Measurements from ENCODE around the gene TFEB.
"Not testable (repeated sequence)": the region's sequence is repeated elsewhere in the genome, so short reads cannot be mapped to it uniquely, and the experiment has no call there.

TFEB gene

DNA sequence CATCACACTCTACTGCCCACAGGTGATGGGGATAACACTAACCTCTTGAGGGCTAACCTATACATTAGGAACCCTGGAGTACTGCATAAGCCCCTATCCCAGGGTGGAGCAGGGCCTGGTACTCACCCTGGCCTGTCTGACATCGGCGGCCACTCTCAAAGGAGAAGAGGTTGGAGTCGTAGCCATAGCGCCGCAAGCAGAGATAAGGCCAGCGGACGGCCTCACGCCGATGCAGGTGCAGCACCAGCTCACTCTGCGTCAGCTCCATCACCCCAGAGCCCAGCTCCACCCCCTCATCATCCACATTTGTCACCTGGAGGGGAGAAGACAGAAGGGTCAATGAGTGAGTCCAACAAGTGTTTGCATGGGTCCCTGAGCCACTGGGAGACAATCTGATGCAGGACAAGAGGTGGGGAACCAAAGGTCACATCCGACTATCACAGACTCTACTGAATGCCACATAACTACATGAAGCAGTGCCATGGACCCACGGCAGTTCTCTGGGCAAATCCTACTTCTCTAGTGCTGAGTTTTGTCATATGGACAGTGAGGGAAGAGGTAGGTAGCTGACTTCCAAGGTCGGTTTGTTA lies 40.0 kb upstream of the TFEB start:
- Histone ChIP-seq H3K9ac (ENCODE audit: low read length) (no peak overlapping the region), H3K36me3 (ENCODE audit: insufficient read depth, low read length) (peaks cover 49% of the 10 kb centered on the region), H3K4me1 (ENCODE audit: insufficient read depth, low read length) (peaks cover 10% of the 10 kb centered on the region), H3K9me3 (ENCODE audit: low read length) (no peaks in the 10 kb centered on the region), H3K27me3 (ENCODE audit: control insufficient read depth in 1 of 2, insufficient read depth in 2 of 2, low read length in 2 of 2) (no peaks in the 10 kb centered on the region), H3K4me3 (ENCODE audit: low read depth in 1 of 2, low read length in 2 of 2) (no peak overlapping the region), H3K27ac (ENCODE audit: low read depth, low read length) (no peak overlapping the region)

DNA sequence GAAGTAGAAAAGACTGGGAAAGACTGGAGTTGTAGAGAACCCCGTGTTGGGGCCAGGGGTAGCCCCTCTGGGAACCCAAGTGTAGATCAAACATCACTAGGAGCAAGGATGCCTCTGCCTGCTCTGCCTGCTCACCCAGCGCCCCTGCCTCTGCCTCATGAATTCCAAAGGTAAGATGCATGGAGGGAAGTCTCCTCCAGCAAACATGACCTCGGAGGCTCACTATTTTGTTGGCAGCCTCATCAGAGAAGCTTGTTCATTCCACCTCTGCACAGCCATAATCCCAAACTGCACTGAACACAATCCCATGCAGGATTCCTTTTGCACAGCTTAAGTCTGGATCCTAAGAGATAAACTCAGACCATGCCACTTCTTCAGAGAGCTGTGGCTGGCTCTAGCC lies 39.4 kb upstream of the TFEB start:
- no peaks in the 10 kb centered on the region for H3K9me3 ChIP-seq (ENCODE audit: low read length)
- H3K4me1 ChIP-seq (ENCODE audit: insufficient read depth, low read length), result peaks cover 10% of the 10 kb centered on the region
- peaks cover 49% of the 10 kb centered on the region for H3K36me3 ChIP-seq (ENCODE audit: insufficient read depth, low read length)
- H3K27ac ChIP-seq (ENCODE audit: low read depth, low read length), result no peak overlapping the region
- no peak overlapping the region for H3K9ac ChIP-seq (ENCODE audit: low read length)
- H3K4me3 ChIP-seq (ENCODE audit: low read depth in 1 of 2, low read length in 2 of 2), result no peak overlapping the region
- no peaks in the 10 kb centered on the region for H3K27me3 ChIP-seq (ENCODE audit: control insufficient read depth in 1 of 2, insufficient read depth in 2 of 2, low read length in 2 of 2)

DNA sequence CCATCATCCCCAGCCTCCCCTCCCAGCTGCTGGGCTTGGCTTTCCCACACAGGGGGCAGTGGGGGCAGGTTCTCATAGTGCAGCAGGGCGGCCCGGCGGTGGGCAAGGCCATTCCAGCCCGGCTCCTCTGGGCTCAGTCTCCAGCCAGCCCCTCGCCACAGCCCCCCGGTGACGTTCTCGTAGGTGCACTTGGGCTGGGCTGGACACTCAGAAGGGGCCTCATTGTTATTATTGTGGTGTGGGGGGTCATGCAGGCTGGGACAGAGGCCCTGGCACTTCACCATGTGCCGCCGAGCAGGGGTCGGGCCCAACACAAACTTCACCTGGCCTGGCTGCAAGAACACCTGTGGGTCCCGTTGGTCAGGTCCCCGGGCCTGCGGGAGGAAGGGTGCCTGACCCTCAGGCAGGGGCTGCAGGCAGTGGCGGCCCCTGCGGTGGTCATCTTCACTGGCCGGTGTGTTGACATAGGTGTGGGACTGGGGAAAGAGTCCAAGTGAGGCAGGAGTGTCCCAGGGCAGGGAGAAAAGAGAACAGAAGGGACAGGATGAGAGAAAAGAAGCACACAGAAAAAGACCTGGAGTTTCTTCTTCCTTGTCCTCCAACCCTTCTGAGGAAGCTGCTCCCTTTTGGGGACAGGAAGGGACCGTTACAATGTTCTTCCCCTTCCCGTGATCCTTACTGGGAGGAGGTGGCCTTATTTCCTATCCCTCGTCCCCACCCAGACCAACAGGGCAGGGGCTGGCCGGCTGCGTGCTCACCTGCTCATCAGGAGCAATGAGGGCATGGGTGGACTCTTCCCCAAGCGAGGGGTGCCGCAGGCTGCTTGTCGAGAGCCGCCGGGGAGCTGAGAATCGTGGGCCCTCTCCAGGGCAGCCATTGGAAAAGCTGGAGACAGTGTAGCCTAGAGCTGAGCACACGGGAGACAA lies 35.9 kb upstream of the TFEB start:
- H3K9me3 ChIP-seq (ENCODE audit: low read length), result no peaks in the 10 kb centered on the region
- no peak overlapping the region for H3K27ac ChIP-seq (ENCODE audit: low read depth, low read length)
- no peaks in the 10 kb centered on the region for H3K27me3 ChIP-seq (ENCODE audit: control insufficient read depth in 1 of 2, insufficient read depth in 2 of 2, low read length in 2 of 2)
- no peak overlapping the region for H3K9ac ChIP-seq (ENCODE audit: low read length)
- H3K4me1 ChIP-seq (ENCODE audit: insufficient read depth, low read length), result peaks cover 11% of the 10 kb centered on the region
- no peak overlapping the region for H3K4me3 ChIP-seq (ENCODE audit: low read depth in 1 of 2, low read length in 2 of 2)
- H3K36me3 ChIP-seq (ENCODE audit: insufficient read depth, low read length), result peaks cover 49% of the 10 kb centered on the region

DNA sequence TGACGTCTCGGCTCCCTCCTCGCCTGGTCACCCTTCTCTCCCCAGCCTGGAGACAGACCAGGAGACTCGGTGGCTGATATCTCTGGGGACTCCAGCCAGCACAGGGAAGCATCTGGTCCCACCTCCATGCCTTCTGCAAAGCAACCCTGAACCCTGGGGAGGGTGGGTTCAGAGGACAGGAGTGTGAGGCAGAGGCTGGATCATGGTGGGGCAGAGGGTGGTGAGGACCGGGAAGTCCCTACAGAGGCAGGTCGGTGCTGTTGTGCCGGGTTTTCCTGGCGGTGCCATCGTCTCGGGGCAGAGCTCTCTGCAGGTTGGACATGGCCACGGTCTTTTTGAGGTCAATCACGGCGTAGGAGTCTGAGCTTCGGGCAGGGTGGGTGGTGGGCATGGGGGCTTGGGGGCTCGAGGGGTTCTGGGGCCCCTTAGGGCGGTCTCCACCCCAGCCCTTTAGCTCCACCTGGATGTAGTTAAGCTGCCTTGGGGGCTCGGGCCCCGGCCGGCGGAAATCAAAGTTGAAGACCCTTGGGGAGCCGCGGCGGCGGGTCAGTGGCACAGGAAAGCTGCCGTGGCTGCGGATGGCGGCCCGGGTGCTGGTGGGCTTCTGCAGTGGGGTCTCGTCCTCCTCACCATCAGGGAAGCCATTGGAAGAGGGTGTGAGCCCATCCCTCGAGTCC lies 35.1 kb upstream of the TFEB start:
- no peaks in the 10 kb centered on the region for H3K9me3 ChIP-seq (ENCODE audit: low read length)
- H3K9ac ChIP-seq (ENCODE audit: low read length), result no peak overlapping the region
- no peak overlapping the region for H3K27ac ChIP-seq (ENCODE audit: low read depth, low read length)
- no peaks in the 10 kb centered on the region for H3K27me3 ChIP-seq (ENCODE audit: control insufficient read depth in 1 of 2, insufficient read depth in 2 of 2, low read length in 2 of 2)
- H3K4me3 ChIP-seq (ENCODE audit: low read depth in 1 of 2, low read length in 2 of 2), result no peak overlapping the region
- peaks cover 44% of the 10 kb centered on the region for H3K36me3 ChIP-seq (ENCODE audit: insufficient read depth, low read length)
- peaks cover 11% of the 10 kb centered on the region for H3K4me1 ChIP-seq (ENCODE audit: insufficient read depth, low read length)

DNA sequence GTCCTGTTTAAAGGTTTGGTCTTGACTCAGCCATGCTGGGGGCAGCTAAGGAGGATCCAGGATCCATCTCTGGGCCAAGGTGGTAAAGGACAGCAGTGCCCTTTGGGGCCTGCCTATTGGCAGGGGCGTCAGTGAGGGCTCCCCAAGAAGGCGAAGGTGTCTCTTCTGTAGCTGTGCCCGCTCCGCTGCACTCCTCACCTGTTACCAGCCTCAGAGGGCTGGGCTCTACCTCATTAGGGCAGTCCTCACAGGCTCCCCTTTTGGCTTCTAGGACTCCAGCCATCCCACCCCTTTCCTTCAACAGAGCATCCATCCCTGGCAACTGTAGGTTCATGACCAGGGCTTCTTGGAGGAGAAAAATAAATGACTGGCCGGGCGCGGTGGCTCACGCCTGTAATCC lies 34.0 kb upstream of the TFEB start:
- peaks cover 33% of the 10 kb centered on the region for H3K36me3 ChIP-seq (ENCODE audit: insufficient read depth, low read length)
- H3K9ac ChIP-seq (ENCODE audit: low read length), result no peak overlapping the region
- no peak overlapping the region for H3K27ac ChIP-seq (ENCODE audit: low read depth, low read length)
- no peaks in the 10 kb centered on the region for H3K9me3 ChIP-seq (ENCODE audit: low read length)
- H3K27me3 ChIP-seq (ENCODE audit: control insufficient read depth in 1 of 2, insufficient read depth in 2 of 2, low read length in 2 of 2), result no peaks in the 10 kb centered on the region
- peaks cover 11% of the 10 kb centered on the region for H3K4me1 ChIP-seq (ENCODE audit: insufficient read depth, low read length)
- H3K4me3 ChIP-seq (ENCODE audit: low read depth in 1 of 2, low read length in 2 of 2), result no peak overlapping the region

DNA sequence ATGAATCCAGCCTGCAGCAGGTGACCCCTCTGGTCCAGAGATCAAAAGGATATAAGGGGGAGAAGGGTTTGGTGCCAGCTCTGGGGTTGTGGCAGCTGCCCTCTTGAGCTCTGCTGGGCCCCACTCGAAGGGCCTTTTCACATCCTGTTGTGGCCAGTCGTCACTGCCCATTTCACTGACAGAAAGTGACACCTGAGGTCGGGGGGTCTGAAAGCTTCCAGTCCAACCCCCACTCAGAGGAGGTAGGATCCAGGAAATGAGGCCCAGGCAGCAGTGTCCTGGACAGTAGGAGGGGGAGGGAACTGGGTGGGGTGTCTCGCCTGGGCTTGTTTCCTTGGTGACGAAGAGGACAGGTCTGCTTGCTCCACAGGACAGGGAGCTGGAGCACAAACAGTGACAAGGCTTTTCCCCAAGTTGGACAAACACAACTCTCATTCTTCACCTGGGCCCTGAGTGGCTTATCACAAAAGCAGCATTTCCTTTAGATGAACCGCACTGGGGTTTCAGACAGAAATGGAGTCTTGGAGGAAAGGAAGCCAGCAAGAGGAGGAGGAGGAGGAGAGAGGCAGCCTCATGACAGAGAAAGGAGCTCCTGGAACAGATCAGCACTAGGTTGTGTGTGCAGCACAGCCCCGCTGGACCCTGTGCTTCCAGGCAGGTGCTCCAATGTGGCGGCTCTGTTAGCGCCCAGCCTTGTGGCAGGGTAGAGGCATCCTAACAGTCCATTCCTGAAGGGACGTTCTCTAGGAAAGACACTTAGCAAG lies 33.3 kb upstream of the TFEB start:
- Histone ChIP-seq H3K9ac (ENCODE audit: low read length) (no peak overlapping the region), H3K4me3 (ENCODE audit: low read depth in 1 of 2, low read length in 2 of 2) (no peak overlapping the region), H3K9me3 (ENCODE audit: low read length) (no peaks in the 10 kb centered on the region), H3K36me3 (ENCODE audit: insufficient read depth, low read length) (peaks cover 29% of the 10 kb centered on the region), H3K27ac (ENCODE audit: low read depth, low read length) (no peak overlapping the region), H3K27me3 (ENCODE audit: control insufficient read depth in 1 of 2, insufficient read depth in 2 of 2, low read length in 2 of 2) (no peaks in the 10 kb centered on the region), H3K4me1 (ENCODE audit: insufficient read depth, low read length) (peaks cover 11% of the 10 kb centered on the region)

DNA sequence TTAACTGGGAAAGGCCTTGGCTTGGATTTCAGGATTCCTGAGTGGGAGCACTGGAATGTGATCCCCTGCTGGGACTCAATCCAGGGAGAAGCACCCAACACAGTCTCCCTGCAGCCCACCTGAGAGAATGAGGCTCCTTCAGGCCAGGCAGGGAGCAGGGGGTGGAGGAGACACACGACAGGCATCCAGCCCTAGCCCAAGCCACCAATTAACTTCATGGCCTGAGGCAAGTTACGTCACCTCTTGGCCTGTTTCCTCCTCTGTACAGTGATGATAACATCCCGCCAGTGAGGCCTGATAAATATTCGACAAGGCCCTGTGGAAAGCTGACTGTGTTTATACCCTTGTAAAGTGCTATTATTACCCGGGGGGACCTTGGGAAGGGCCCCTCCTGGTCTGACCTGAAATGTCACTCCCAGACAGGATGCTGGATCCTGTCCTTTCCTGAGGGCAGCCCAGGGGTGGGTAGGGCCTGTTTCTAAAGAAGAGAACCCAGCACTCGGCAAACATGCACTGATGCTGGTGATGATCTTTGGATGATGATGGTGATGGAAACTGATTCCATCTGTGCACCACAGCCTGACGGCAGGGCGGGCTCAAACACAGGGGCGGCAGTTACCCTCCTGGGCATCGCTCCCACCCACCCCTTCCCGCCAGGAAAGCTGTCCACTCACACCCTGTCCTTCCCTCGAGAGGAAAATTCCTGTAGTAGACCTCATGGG lies 31.9 kb upstream of the TFEB start:
- H3K4me3 ChIP-seq (ENCODE audit: low read depth in 1 of 2, low read length in 2 of 2), result no peak overlapping the region
- H3K36me3 ChIP-seq (ENCODE audit: insufficient read depth, low read length), result peaks cover 21% of the 10 kb centered on the region
- H3K27me3 ChIP-seq (ENCODE audit: control insufficient read depth in 1 of 2, insufficient read depth in 2 of 2, low read length in 2 of 2), result no peaks in the 10 kb centered on the region
- H3K9me3 ChIP-seq (ENCODE audit: low read length), result no peaks in the 10 kb centered on the region
- no peak overlapping the region for H3K27ac ChIP-seq (ENCODE audit: low read depth, low read length)
- no peak overlapping the region for H3K9ac ChIP-seq (ENCODE audit: low read length)
- peaks cover 11% of the 10 kb centered on the region for H3K4me1 ChIP-seq (ENCODE audit: insufficient read depth, low read length)

DNA sequence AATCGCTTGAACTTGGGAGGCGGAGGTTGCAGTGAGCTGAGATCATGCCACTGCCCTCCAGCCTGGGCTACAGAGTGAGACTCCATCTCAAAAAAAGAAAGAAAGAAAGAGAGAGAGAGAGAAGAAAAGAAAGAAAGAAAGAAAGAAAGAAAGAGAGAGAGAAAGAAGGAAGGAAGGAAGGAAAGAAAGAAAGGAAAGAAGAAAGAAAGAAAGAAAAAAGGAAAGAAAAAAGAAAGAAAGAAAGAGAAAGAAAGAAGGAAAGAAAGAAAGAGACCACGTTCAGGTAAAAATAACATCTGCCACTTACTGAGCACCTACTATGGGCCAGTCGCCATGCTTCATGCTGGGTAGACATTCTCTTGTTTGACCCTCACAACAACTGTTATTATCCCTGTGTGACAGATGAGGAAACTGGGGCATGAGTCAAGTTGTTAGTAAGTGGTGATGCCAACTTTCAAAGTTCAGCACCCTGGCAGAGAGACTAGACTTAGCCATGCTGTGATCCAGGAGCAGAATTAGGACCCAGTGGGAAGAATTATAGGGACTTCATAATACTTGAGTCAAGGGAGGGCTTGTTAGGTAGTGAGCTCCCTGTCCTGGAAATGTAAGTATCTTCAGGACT lies 30.7 kb upstream of the TFEB start:
- not testable (repeated sequence) for H3K9ac ChIP-seq (ENCODE audit: low read length); H3K4me3 ChIP-seq (ENCODE audit: low read depth in 1 of 2, low read length in 2 of 2); H3K9me3 ChIP-seq (ENCODE audit: low read length); H3K27me3 ChIP-seq (ENCODE audit: control insufficient read depth in 1 of 2, insufficient read depth in 2 of 2, low read length in 2 of 2); H3K27ac ChIP-seq (ENCODE audit: low read depth, low read length)
- Histone ChIP-seq H3K36me3 (ENCODE audit: insufficient read depth, low read length) (peaks cover 10% of the 10 kb centered on the region), H3K4me1 (ENCODE audit: insufficient read depth, low read length) (peaks cover 11% of the 10 kb centered on the region)

DNA sequence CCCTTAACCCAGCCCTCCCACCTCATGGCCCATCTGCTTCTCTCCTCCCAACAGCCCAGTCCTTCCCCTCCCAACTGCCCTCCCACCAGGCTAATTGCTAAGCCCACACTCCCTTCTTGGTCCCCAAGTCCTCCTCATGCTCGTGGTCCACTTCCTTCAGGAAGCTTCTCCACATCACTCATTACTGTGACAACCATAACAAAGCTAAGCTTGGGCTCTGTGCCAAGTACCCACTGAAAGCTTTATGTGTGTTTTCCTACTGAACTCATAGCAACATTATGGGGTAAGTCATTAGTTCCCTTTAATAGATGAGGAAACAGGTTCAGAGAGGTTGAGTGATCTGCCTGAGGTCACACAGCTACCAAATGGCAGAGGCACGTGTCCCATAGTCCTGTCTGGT lies 28.1 kb upstream of the TFEB start:
- Histone ChIP-seq H3K36me3 (ENCODE audit: insufficient read depth, low read length) (no peaks in the 10 kb centered on the region), H3K27me3 (ENCODE audit: control insufficient read depth in 1 of 2, insufficient read depth in 2 of 2, low read length in 2 of 2) (no peaks in the 10 kb centered on the region), H3K4me3 (ENCODE audit: low read depth in 1 of 2, low read length in 2 of 2) (no peak overlapping the region), H3K4me1 (ENCODE audit: insufficient read depth, low read length) (peaks cover 11% of the 10 kb centered on the region), H3K27ac (ENCODE audit: low read depth, low read length) (no peak overlapping the region), H3K9me3 (ENCODE audit: low read length) (no peaks in the 10 kb centered on the region), H3K9ac (ENCODE audit: low read length) (no peak overlapping the region)

DNA sequence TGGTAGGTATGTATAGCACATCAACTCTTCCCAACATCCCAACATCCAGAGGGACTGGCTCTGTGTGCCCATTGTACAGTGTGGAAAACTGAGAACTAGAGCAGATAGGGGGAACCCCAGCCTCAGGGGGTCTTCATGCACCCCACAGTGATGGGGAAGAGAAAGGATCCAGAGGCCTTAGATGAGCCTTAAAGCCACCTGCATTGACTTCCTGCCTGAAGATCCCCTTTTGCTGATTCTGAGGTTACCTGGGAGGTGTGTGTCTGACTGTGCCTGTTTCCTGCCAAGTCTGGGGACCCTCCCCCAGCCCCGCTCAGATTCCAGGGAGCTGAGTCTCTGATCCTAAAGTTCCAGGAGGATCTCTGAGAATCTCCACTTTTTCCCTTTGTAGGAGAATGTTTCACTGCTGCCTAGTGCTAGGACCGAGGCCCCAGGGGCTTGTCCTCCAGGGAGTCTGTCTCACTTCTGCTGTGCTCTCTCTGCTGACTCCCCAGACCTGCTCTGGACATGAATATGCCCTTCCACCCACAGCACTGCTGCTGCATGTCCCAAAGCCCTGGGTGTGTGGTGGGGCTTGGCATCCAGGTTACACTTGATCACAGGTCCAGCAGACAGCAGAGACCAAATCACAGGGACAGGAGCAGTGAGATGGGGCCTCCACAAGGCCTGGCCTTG lies 24.6 kb upstream of the TFEB start:
- Histone ChIP-seq H3K27ac (ENCODE audit: low read depth, low read length) (no peak overlapping the region), H3K9ac (ENCODE audit: low read length) (no peak overlapping the region), H3K4me1 (ENCODE audit: insufficient read depth, low read length) (no peaks in the 10 kb centered on the region), H3K4me3 (ENCODE audit: low read depth in 1 of 2, low read length in 2 of 2) (no peak overlapping the region), H3K27me3 (ENCODE audit: control insufficient read depth in 1 of 2, insufficient read depth in 2 of 2, low read length in 2 of 2) (no peaks in the 10 kb centered on the region), H3K36me3 (ENCODE audit: insufficient read depth, low read length) (no peaks in the 10 kb centered on the region), H3K9me3 (ENCODE audit: low read length) (no peaks in the 10 kb centered on the region)

All from muscle layer of colon (tissue), 2 donors.